Mammary epithelial cell (primary cell): ENCODE results near the gene SEC11A.

ENCODE experiments used
- EZH2 ChIP-seq: IDR thresholded peaks from 2 replicates; pipeline ENCODE4 v1.6.1; 2012; ENCODE audit warnings: low read length, inconsistent platforms, borderline replicate concordance
- TF ChIP-seq, protein P1 (sequence below), 2 donors: IDR thresholded peaks in 1 of 2; conservative IDR thresholded peaks in 1 of 2; 2 replicates each; pipeline ENCODE4 v1.5.1; 2011 to 2012; ENCODE audit warnings: inconsistent platforms in 2 of 2, low read length in 2 of 2, mild to moderate bottlenecking in 2 of 2, control low read depth in 1 of 2, low read depth in 1 of 2; ENCODE audit not compliant: insufficient read depth in 1 of 2; ENCODE audit errors: extremely low read depth in 1 of 2

GRCh38 chr15:84749111-84749991 is 33.4 kb upstream of the SEC11A start:
- TF ChIP-seq, protein P1, sequence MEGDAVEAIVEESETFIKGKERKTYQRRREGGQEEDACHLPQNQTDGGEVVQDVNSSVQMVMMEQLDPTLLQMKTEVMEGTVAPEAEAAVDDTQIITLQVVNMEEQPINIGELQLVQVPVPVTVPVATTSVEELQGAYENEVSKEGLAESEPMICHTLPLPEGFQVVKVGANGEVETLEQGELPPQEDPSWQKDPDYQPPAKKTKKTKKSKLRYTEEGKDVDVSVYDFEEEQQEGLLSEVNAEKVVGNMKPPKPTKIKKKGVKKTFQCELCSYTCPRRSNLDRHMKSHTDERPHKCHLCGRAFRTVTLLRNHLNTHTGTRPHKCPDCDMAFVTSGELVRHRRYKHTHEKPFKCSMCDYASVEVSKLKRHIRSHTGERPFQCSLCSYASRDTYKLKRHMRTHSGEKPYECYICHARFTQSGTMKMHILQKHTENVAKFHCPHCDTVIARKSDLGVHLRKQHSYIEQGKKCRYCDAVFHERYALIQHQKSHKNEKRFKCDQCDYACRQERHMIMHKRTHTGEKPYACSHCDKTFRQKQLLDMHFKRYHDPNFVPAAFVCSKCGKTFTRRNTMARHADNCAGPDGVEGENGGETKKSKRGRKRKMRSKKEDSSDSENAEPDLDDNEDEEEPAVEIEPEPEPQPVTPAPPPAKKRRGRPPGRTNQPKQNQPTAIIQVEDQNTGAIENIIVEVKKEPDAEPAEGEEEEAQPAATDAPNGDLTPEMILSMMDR (conservative IDR thresholded peaks at IDR 0.05 in 1 of 2, IDR thresholded peaks at IDR 0.05 in 1 of 2; ENCODE audit: extremely low read depth in 1 of 2, insufficient read depth in 1 of 2, low read depth in 1 of 2, low read length in 2 of 2), result peak in 1 of 2 donors; percentile 2
- TF ChIP-seq EZH2, result no peak
